SK-N-SH (cell line): ENCODE measurements around the gene TRPM6.

Experiments used
- CHD2 ChIP-seq: fragments of 150-350 bp; IDR thresholded peaks from 2 replicates; pipeline ENCODE4 v1.6.1; 2018; ENCODE audit warnings: low read length; ENCODE audit not compliant: partially characterized antibody
- CTCF ChIP-seq: fragments of 200-600 bp; sonication (generic); IDR thresholded peaks from 2 replicates; pipeline ENCODE4 v1.6.1; 2017; ENCODE audit warnings: antibody characterized with exemption, mild to moderate bottlenecking, moderate library complexity
- EP300 ChIP-seq, 2 experiments: IDR thresholded peaks; 2 replicates each; pipeline versions ENCODE4 v1.4.0 to v1.6.1; 2012; ENCODE audit warnings: borderline replicate concordance in 1 of 2, low read depth in 1 of 2, low read length in 1 of 2
- GATA2 ChIP-seq: sonication (generic); formaldehyde crosslinking; IDR thresholded peaks from 2 replicates; pipeline ENCODE4 v1.5.0; 2020; ENCODE audit warnings: mild to moderate bottlenecking, missing genetic modification reagents
- MXI1 ChIP-seq: IDR thresholded peaks from 2 replicates; pipeline ENCODE4 v1.6.1; 2012; ENCODE audit warnings: mild to moderate bottlenecking, low read depth, low read length, improper control_type of control experiment
- POLR2AphosphoS5 ChIP-seq: IDR thresholded peaks from 2 replicates; pipeline ENCODE4 v1.6.1; 2012; ENCODE audit warnings: low read depth, low read length
- YY1 ChIP-seq: IDR thresholded peaks from 2 replicates; pipeline ENCODE4 v1.4.0; 2012; ENCODE audit warnings: low read depth, mild to moderate bottlenecking

GRCh38 chr9:74838351-74838750, 49.4 kb downstream of the TRPM6 start:
- no peak for TF ChIP-seq CTCF
- no peak for TF ChIP-seq MXI1
- no peak for TF ChIP-seq GATA2 (CRISPR knock-in tag)
- no peak for TF ChIP-seq YY1
- no peak for TF ChIP-seq POLR2AphosphoS5
- TF ChIP-seq CHD2 = no peak
- no peak for TF ChIP-seq EP300 (IDR thresholded peaks at IDR 0.05; ENCODE audit: borderline replicate concordance in 1 of 2, low read depth in 1 of 2, low read length in 1 of 2)
